HG02970 (cell line): ENCODE results near the gene LAMB2.

Experiments used
- ATAC-seq: cut with Tn5 transposase; IDR thresholded peaks from one replicate; pipeline ENCODE4 v1.9.1; 2021; ENCODE audit warnings: mild to moderate bottlenecking, moderate library complexity, moderate number of reproducible peaks; ENCODE audit not compliant: unreplicated experiment, low FRiP score

LAMB2 gene

DNA sequence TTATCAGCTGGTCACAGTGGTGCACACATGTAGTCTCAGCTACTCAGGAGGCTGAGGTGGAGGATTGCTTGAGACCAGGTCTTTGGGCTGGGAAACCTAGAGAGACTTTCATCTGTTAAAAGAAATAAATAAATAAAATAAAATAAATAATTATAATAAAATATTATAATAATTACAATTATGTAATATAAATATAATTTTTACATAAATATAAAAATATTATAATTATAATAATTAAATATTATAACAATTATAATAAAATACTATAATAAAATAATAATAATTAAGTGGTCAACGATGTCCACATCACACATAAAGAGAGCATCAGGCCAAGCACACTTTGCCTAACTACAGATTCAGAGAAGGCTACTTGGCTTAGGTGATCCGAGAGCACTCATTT lies 53.6 kb downstream of the LAMB2 start:
- ATAC-seq: no peak

DNA sequence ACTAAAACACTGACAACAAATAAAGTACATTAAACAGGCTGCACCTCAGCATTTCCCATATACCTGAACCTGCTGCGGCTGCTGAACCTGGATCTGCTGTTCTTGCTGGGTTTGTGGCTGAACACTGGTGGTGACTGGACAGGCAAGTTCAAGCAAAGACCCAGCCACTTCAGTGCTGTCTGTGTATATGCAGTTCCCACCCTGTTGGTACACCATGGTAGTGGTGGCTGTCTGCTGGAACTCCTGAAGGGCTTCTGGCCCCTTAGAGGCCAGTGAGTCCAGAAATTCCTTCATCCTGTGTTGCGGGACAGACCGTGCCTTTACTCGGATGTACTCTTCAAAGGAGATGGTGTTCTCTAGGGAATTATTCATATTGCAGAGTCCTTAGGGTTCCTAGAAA lies 56.2 kb downstream of the LAMB2 start:
- no peak for ATAC-seq

DNA sequence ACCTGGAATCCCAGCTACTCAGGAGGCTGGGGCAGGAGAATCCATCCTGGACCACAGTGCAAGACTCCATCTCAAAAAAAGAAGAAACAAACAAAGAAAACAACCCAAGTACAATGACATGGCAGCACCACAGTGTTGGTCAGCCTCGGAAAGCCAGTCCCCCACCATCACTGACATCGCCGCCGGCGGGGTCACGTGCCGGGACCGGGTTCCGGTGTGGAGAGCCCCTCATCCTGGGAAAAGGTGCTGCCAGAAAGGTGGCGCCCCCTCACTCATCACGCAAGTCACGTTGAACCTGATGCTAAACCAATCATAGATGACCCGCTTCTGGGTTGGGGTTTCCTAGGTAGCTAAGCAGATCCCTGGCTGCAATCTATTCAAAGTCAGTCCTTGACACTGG lies 56.7 kb downstream of the LAMB2 start:
- no peak for ATAC-seq
